Psoas muscle (tissue), 8 donors: ENCODE data around the gene ENKD1. TPM values are rescaled to one million over a fixed set of nuclear protein-coding genes. Genes with fewer than 3 reads are reported as not detected.

Experiments used
- ATAC-seq, 4 donors: fragments of 200-7000 bp; cut with Tn5 transposase; one replicate each; pipeline ENCODE4 v1.9.1; 2020; ENCODE audit warnings: moderate library complexity in 3 of 4, mild to moderate bottlenecking in 2 of 4
- DNase-seq, 2 donors: peaks; one replicate each; pipeline ENCODE4 v3.0.0-alpha.2; 2020
- H3K27ac ChIP-seq: fragments of 200-600 bp; one replicate; pipeline ENCODE4 v1.8.0; 2022
- H3K27me3 ChIP-seq, 3 donors: fragments of 200-600 bp in 1 of 3; one replicate each; pipeline versions ENCODE4 v1.6.1 to v1.8.0; 2013 to 2022; ENCODE audit warnings: low read length in 2 of 3, mild to moderate bottlenecking in 2 of 3, moderate library complexity in 1 of 3; ENCODE audit not compliant: insufficient read depth in 3 of 3
- H3K36me3 ChIP-seq, 2 donors: fragments of 200-600 bp in 1 of 2; one replicate each; pipeline versions ENCODE4 v1.6.1 to v1.8.0; 2013 to 2022; ENCODE audit warnings: low read depth in 1 of 2, mild to moderate bottlenecking in 1 of 2, moderate library complexity in 1 of 2; ENCODE audit not compliant: insufficient read depth in 1 of 2
- H3K4me1 ChIP-seq: fragments of 200-600 bp; one replicate; pipeline ENCODE4 v1.8.0; 2022
- H3K4me3 ChIP-seq: fragments of 200-600 bp; one replicate; pipeline ENCODE4 v1.8.0; 2022; ENCODE audit warnings: mild to moderate bottlenecking
- H3K9me3 ChIP-seq: fragments of 200-600 bp; one replicate; pipeline ENCODE4 v1.8.0; 2022
- WGBS, 3 donors: extraction: QIAGEN DNeasy Blood & Tissue Kit; methylation state at CpG; one replicate each; pipeline versions ENCODE4 v1.1.6 to v1.1.7; 2013; 5-methylcytosine and 5-hydroxymethylcytosine counted together
- intact Hi-C, 2 donors: fragments of 100-400 bp; cut with DNase I; formaldehyde crosslinking; loops; one replicate each; pipeline versions ENCODE4 v1.11.0 to v1.14.2; 2022
- polyA plus RNA-seq, 3 donors: library from polyadenylated mRNA; stranded (reverse); fragments of 200-250 nt; gene quantifications; one replicate each; pipeline ENCODE4 v1.2.3, GENCODE V29; 2013
- total RNA-seq, 4 donors: library from RNA; stranded (reverse); fragmentation: NEBNext Ultra II Directional in 2 of 4; extraction: Animal tissue kit (Norgen Biotek cat#: 25700) in 2 of 4; gene quantifications; one replicate each; pipeline versions ENCODE4 v1.2.1 to v1.2.4, GENCODE V29; 2021 to 2023
- TF ChIP-seq, protein P1 (sequence below): fragments of 200-600 bp; IDR thresholded peaks from one replicate; pipeline ENCODE4 v1.8.0; 2022; ENCODE audit warnings: antibody characterized with exemption
- donor health status: healthy with polysubstance abuse.
- donor health status: DM: no; HTN: no; CAD: no; lungs with moderate emphysema.
- donor health status: Bipolar disorder and iron deficiency.
- donor health status: healthy.
- donor health status: DM: yes; HTN: yes; CAD: no.
- donor health status: DM: no; HTN: no; CAD: no.
- donor health status: DM: no; HTN: no; CAD: no.
- donor health status: DM: yes; HTN: yes; CAD: no.

ENKD1 gene
- total and polyA plus RNA-seq, 7 donors: 6.5 to 20.7 (median 7.6) TPM

DNA sequence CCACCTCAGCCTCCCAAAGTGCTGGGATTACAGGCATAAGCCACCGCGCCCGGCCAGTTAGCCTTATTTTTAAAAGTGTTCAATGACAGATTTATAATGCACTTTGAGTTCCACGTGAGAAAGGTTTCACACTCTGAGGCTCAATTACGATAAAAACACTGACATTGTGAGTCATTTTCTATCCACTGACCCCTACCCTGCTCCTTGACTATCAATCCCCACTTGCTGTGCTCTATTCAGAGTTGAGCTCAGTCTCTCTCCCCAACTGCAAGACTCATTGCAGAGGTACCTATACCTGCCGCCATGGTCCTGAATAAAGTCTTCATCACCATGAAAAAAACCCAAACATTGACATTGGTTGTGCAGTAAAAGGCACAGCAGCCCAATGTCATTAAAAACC is 44.1 kb upstream of the ENKD1 start:
- DNase-seq (no peak), ATAC-seq (no peak)
- Histone ChIP-seq H3K27me3 (no peaks in the 10 kb centered on the region), H3K36me3 (no peaks in the 10 kb centered on the region), H3K4me1 (peaks cover 22% of the 10 kb centered on the region), H3K27ac (no peak overlapping the region), H3K9me3 (no peaks in the 10 kb centered on the region), H3K4me3 (no peak overlapping the region)
- TF ChIP-seq, protein P1, sequence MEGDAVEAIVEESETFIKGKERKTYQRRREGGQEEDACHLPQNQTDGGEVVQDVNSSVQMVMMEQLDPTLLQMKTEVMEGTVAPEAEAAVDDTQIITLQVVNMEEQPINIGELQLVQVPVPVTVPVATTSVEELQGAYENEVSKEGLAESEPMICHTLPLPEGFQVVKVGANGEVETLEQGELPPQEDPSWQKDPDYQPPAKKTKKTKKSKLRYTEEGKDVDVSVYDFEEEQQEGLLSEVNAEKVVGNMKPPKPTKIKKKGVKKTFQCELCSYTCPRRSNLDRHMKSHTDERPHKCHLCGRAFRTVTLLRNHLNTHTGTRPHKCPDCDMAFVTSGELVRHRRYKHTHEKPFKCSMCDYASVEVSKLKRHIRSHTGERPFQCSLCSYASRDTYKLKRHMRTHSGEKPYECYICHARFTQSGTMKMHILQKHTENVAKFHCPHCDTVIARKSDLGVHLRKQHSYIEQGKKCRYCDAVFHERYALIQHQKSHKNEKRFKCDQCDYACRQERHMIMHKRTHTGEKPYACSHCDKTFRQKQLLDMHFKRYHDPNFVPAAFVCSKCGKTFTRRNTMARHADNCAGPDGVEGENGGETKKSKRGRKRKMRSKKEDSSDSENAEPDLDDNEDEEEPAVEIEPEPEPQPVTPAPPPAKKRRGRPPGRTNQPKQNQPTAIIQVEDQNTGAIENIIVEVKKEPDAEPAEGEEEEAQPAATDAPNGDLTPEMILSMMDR: no peak
- intact Hi-C loops: no loop called here
- WGBS, 3 donors: 70 to 84% (median 70%) methylated on average over 6 of the region's 6 CpGs

DNA sequence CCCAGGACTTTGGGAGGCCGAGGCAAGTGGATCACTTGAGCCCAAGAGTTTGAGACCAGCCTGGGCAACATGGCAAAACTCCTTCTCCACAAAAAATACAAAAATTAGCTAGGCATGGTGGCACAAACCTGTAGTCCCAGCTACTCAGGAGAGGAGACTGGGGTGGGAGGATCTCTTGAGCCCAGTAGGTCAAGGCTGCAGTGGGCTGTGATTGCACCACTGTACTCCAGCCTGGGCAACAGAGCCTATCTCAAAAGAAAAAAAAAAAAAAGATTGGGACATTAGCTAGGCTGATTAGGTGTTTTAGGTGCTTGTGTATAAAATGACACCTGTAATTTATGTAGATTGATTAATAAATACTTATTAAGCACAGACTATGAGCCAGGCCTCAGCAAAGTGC is 42.5 kb upstream of the ENKD1 start:
- H3K4me1 ChIP-seq: peaks cover 37% of the 10 kb centered on the region
- intact Hi-C loops: no loop called here
- no peak overlapping the region for H3K4me3 ChIP-seq
- H3K9me3 ChIP-seq: no peaks in the 10 kb centered on the region
- H3K36me3 ChIP-seq: no peaks in the 10 kb centered on the region
- no peak for ATAC-seq
- no peak for DNase-seq
- H3K27ac ChIP-seq: peak overlapping the region; percentile 81
- WGBS, 3 donors: 86 to 88% (median 88%) methylated on average over 1 of the region's 1 CpG
- TF ChIP-seq, protein P1: no peak
- H3K27me3 ChIP-seq: no peaks in the 10 kb centered on the region

DNA sequence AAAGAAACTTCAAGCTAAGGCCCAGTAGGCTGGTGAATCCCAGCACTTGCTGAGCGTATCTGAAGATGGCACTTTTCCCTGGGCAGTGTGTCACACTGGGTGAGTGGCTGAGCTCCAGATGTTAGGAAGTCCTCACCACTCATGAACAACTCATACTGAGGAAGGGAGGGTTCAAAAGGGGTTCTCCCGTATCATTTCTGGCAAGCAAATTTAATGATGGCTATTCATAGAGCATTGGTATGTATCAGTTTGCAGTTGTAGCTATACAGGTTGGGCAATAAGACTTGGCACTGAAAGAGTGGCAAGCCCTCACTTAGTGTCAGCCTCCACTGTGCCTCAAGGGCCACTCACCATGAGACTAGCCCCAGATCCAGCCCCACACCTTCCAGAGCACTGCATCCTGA is 41.8 kb upstream of the ENKD1 start:
- ATAC-seq (peak; percentile 86 to 96 (median 94)), DNase-seq (peak; percentile 33 to 66)
- WGBS, 3 donors: 10 to 32% (median 18%) methylated on average over 2 of the region's 2 CpGs
- peaks cover 44% of the 10 kb centered on the region for H3K4me1 ChIP-seq
- no peaks in the 10 kb centered on the region for H3K27me3 ChIP-seq
- no peaks in the 10 kb centered on the region for H3K9me3 ChIP-seq
- intact Hi-C loops: no loop called here
- peak overlapping the region; percentile 81 for H3K27ac ChIP-seq
- no peak overlapping the region for H3K4me3 ChIP-seq
- TF ChIP-seq, protein P1: no peak
- no peaks in the 10 kb centered on the region for H3K36me3 ChIP-seq

DNA sequence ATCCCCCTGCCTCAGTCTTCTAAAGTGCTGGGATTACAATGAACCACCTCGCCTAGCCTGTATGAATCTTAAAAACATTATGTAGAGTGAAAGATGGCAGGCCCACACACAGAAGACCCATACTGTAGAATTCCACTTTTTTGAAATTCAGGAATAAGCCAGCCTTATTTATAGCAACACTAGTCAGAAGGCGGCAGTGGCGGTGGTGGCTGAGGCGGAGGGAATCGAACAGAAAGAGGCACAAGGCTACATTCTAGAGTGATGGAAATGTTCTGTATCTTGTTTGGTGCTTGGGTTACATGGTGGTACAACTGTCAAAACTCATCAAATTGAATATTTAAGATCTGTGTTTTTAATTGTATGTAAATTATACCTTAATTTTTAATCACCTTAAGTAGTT is 41.2 kb upstream of the ENKD1 start:
- Histone ChIP-seq H3K4me1 (peaks cover 50% of the 10 kb centered on the region), H3K36me3 (no peaks in the 10 kb centered on the region), H3K4me3 (no peak overlapping the region), H3K27ac (peak overlapping the region; percentile 81), H3K27me3 (no peaks in the 10 kb centered on the region), H3K9me3 (no peaks in the 10 kb centered on the region)
- intact Hi-C loops: no loop called here
- WGBS, 3 donors: 78 to 98% (median 90%) methylated on average over 5 of the region's 5 CpGs
- no peak for DNase-seq
- no peak for ATAC-seq
- TF ChIP-seq, protein P1: no peak

DNA sequence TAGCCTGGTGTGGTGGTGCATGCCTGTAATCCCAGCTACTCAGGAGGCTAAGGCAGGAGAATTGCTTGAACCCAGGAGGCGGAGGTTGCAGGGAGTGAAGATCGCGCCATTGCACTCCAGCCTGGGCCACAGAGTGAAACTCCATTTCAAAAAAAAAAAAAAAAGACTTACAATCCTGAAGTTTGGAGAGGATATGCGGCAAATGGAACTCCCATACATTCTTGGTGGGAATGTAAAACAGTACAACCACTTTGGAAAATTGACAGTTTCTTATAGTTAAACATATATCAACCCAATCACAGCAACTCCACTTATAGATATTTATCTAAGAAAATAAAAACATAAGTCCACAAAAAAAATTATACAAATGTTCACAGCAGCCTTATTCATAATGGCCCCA is 40.7 kb upstream of the ENKD1 start:
- intact Hi-C loops: no loop called here
- Histone ChIP-seq H3K4me3 (no peak overlapping the region), H3K27me3 (no peaks in the 10 kb centered on the region), H3K36me3 (no peaks in the 10 kb centered on the region), H3K4me1 (peaks cover 56% of the 10 kb centered on the region), H3K9me3 (no peaks in the 10 kb centered on the region), H3K27ac (peak overlapping the region; percentile 81)
- no peak for DNase-seq
- no peak for ATAC-seq
- 88 to 96% (median 95%) methylated on average over 4 of the region's 4 CpGs for WGBS, 3 donors
- TF ChIP-seq, protein P1: no peak
